Hepatocyte (in vitro differentiated cells): ENCODE measurements around the gene CDHR2. TPM values are rescaled to one million over a fixed set of nuclear protein-coding genes. Genes with fewer than 3 reads are reported as not detected.

Experiments
- DNase-seq: peaks from one replicate; pipeline ENCODE4 v3.0.0-alpha.2; 2016; ENCODE audit warnings: low spot score
- H2AFZ ChIP-seq: fragments of 200-600 bp; sonication (generic); 2 replicates; pipeline ENCODE4 v1.6.0; 2016; ENCODE audit warnings: antibody characterized with exemption, mild to moderate bottlenecking
- H3K27ac ChIP-seq: fragments of 200-600 bp; sonication (generic); 2 replicates; pipeline ENCODE4 v1.5.1; 2016; ENCODE audit warnings: mild to moderate bottlenecking
- H3K27me3 ChIP-seq: fragments of 200-600 bp; sonication (generic); 2 replicates; pipeline ENCODE4 v1.6.1; 2016
- H3K36me3 ChIP-seq: fragments of 200-600 bp; sonication (generic); replicated peaks from 2 replicates; pipeline ENCODE4 v1.5.1; 2016; ENCODE audit warnings: low read depth; ENCODE audit not compliant: insufficient read depth
- H3K4me1 ChIP-seq: fragments of 200-600 bp; sonication (generic); 2 replicates; pipeline ENCODE4 v1.5.1; 2016; ENCODE audit warnings: mild to moderate bottlenecking, moderate library complexity; ENCODE audit not compliant: insufficient read depth
- H3K4me2 ChIP-seq: fragments of 200-600 bp; sonication (generic); 2 replicates; pipeline ENCODE4 v1.6.0; 2016
- H3K4me3 ChIP-seq: fragments of 200-600 bp; sonication (generic); 2 replicates; pipeline ENCODE4 v1.5.1; 2016; ENCODE audit warnings: mild to moderate bottlenecking
- H3K79me2 ChIP-seq: fragments of 200-600 bp; sonication (generic); 2 replicates; pipeline ENCODE4 v1.6.0; 2017; ENCODE audit warnings: mild to moderate bottlenecking
- H3K9me2 ChIP-seq: fragments of 200-600 bp; sonication (generic); replicated peaks from 2 replicates; pipeline ENCODE4 v1.6.0; 2017; ENCODE audit warnings: mild to moderate bottlenecking; ENCODE audit not compliant: insufficient read depth
- H3K9me3 ChIP-seq: fragments of 200-600 bp; sonication (generic); 2 replicates; pipeline ENCODE4 v1.5.1; 2016; ENCODE audit warnings: low read depth, mild to moderate bottlenecking
- H4K20me1 ChIP-seq: fragments of 200-600 bp; sonication (generic); 2 replicates; pipeline ENCODE4 v1.6.0; 2016; ENCODE audit warnings: mild to moderate bottlenecking; ENCODE audit not compliant: insufficient read depth, poor library complexity, severe bottlenecking
- EZH2 ChIP-seq: fragments of 200-600 bp; sonication (generic); IDR thresholded peaks from 2 replicates; pipeline ENCODE4 v1.6.1; 2016; ENCODE audit warnings: antibody characterized with exemption, mild to moderate bottlenecking, borderline replicate concordance
- EZH2phosphoT487 ChIP-seq: fragments of 200-600 bp; sonication (generic); IDR thresholded peaks from one replicate; pipeline ENCODE4 v1.6.1; 2018; ENCODE audit warnings: antibody characterized with exemption, mild to moderate bottlenecking, low read depth, moderate library complexity; ENCODE audit not compliant: unreplicated experiment, severe bottlenecking
- WGBS: methylation state at CpG from one replicate; pipeline ENCODE4 v1.1.6; 2016; ENCODE audit warnings: low lambda C conversion rate; ENCODE audit errors: missing lambda C conversion rate; 5-methylcytosine and 5-hydroxymethylcytosine counted together
- polyA plus RNA-seq: library from polyadenylated mRNA; unstranded; fragments of >200 nt; fragmentation: Nextera tagmentation; extraction: Ambion mirVana; gene quantifications from 2 replicates; pipeline ENCODE4 v1.2.1, GENCODE V29; 2016
- total RNA-seq: library from RNA; depleted of rRNA; stranded (reverse); fragments of >200 nt; gene quantifications from 2 replicates; pipeline ENCODE4 v1.2.3, GENCODE V29; 2014
- TF ChIP-seq, protein P1 (sequence below): fragments of 200-600 bp; sonication (generic); IDR thresholded peaks from 2 replicates; pipeline ENCODE4 v1.5.1; 2016; ENCODE audit warnings: antibody characterized with exemption, mild to moderate bottlenecking; ENCODE audit not compliant: poor library complexity

Gene CDHR2
- total and polyA plus RNA-seq, 2 experiments from 2014 or later = 28.3 to 29.8 TPM

DNA sequence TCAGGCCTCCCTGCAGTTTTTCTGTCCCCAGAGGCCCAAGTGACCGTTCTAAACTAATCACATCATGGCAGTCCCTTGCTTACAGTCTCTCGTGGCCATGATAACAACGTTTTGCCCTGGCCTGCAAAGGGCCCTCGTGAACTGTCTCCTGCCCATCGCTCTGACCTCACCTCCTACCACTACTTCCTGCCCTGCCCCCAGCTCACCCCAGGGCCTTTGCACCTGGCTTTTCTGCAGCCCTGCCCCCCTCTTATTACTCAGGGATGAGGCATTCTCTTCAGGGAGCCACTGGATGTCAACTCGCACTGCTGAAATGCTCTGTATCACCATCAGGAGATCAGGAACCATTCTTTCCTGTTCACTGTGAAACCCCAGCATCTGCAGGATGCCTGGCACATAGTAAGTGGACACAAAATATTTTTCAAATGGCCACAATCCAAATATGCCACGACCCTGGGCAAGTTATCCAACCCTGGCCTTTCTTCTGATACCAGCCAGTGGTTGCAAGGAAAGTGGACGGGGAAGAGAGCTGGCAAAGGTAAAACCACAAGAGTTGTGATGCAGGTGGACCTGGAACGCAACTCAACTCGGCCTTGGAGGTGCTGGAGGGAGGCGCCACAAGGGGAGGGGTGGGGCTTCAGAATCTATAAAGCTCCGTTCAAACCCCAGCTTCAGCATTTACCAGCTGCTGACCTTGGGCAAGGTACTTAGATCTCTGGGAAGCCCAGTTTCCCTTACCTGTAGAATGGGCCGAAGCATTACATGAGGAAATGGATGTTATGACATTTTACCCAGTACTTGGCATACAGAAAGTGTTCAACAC is 79.5 kb downstream of the CDHR2 start:
- Histone ChIP-seq H3K36me3 (no peaks in the 10 kb centered on the region), H3K4me3 (no peak overlapping the region), H3K4me1 (no peaks in the 10 kb centered on the region), H3K27ac (no peak overlapping the region), H3K9me2 (no peaks in the 10 kb centered on the region), H3K27me3 (peaks cover 86% of the 10 kb centered on the region), H3K79me2 (no peaks in the 10 kb centered on the region), H3K9me3 (no peaks in the 10 kb centered on the region), H4K20me1 (no peaks in the 10 kb centered on the region), H3K4me2 (no peak overlapping the region), H2AFZ (no peak overlapping the region)
- 68% methylated on average over 12 of the region's 13 CpGs for WGBS
- TF ChIP-seq EZH2 (no peak), EZH2phosphoT487 (no peak)
- TF ChIP-seq, protein P1, sequence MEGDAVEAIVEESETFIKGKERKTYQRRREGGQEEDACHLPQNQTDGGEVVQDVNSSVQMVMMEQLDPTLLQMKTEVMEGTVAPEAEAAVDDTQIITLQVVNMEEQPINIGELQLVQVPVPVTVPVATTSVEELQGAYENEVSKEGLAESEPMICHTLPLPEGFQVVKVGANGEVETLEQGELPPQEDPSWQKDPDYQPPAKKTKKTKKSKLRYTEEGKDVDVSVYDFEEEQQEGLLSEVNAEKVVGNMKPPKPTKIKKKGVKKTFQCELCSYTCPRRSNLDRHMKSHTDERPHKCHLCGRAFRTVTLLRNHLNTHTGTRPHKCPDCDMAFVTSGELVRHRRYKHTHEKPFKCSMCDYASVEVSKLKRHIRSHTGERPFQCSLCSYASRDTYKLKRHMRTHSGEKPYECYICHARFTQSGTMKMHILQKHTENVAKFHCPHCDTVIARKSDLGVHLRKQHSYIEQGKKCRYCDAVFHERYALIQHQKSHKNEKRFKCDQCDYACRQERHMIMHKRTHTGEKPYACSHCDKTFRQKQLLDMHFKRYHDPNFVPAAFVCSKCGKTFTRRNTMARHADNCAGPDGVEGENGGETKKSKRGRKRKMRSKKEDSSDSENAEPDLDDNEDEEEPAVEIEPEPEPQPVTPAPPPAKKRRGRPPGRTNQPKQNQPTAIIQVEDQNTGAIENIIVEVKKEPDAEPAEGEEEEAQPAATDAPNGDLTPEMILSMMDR = no peak
- DNase-seq = no peak

GRCh38 chr5:176629317-176629852 is 80.2 kb downstream of the CDHR2 start:
- Histone ChIP-seq H2AFZ (no peak overlapping the region), H3K36me3 (no peaks in the 10 kb centered on the region), H3K9me3 (no peaks in the 10 kb centered on the region), H3K4me1 (no peaks in the 10 kb centered on the region), H3K4me3 (no peak overlapping the region), H3K79me2 (no peaks in the 10 kb centered on the region), H3K27ac (no peak overlapping the region), H3K4me2 (peak overlapping the region; percentile 97), H3K9me2 (no peaks in the 10 kb centered on the region), H4K20me1 (no peaks in the 10 kb centered on the region), H3K27me3 (peaks cover 88% of the 10 kb centered on the region)
- no peak for DNase-seq
- 10% methylated on average over 14 of the region's 34 CpGs for WGBS
- TF ChIP-seq, protein P1 = no peak
- TF ChIP-seq EZH2phosphoT487 (no peak), EZH2 (no peak)

DNA sequence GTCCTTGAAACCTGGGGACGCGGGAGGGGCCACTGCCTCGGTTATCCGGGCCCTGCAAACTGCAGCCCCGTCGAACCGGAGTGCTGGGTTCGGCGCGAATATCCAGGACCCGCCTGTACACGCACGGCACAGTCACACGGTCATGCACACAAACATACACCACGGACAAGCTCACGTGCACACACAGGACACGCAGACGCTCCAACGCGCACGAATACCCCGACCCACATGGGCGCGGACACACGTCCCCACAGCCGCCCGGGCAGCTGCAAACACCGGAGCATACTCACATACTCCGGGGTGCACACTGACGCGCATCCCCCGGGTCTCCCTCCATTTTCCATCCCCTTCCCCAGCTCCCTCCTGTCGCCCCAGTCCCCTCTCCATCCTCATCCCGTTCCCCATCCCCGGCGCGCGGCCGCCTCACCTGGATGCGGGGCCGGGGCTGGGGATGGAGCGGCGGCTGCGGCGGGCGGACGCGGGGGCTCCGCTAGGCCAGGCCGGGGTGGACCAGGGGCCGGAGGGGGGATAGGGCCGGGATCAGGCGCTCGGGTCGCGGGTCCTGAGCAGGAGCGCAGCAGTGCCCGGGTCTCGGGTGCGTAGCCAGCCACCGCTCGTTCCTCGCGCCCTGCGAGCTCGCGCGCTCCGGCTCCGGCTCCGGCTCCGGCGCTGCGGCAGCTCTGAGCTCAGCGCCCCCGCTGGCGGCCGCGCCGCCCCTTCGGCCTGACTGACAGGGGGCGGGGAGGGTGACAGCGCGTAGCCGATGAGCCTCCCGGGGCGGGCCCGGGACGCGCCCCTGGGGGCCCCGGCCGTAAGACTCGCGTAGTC is 80.9 kb downstream of the CDHR2 start, which contains the start of the genes EIF4E1B and SNCB:
TSS of gene EIF4E1B (plus strand) at position 823 of the 828 bp plus-strand sequence. CDS start 12,113 bp downstream, outside the sequence.
TSS of gene SNCB (minus strand) at position 682 of the 828 bp plus-strand sequence. CDS start 880 bp downstream, outside the sequence.
- no peaks in the 10 kb centered on the region for H3K79me2 ChIP-seq
- 1% methylated on average over 72 of the region's 94 CpGs for WGBS
- H3K4me2 ChIP-seq = peak within 1 kb of the TSS; percentile 97
- peak within 1 kb of the TSS; percentile 52 for H3K4me3 ChIP-seq
- peak within 1 kb of the TSS; percentile 66 for H2AFZ ChIP-seq
- DNase-seq = peak; percentile 72
- TF ChIP-seq EZH2phosphoT487 (peak; percentile 21), EZH2 (peak; percentile 92)
- TF ChIP-seq, protein P1 = no peak
- no peaks in the 10 kb centered on the region for H3K4me1 ChIP-seq
- no peaks in the 10 kb centered on the region for H3K9me2 ChIP-seq
- H3K36me3 ChIP-seq = no peaks in the 10 kb centered on the region
- no peaks in the 10 kb centered on the region for H3K9me3 ChIP-seq
- no peak within 1 kb of the TSS for H3K27ac ChIP-seq
- H3K27me3 ChIP-seq = peaks cover 84% of the 10 kb centered on the region
- H4K20me1 ChIP-seq = no peaks in the 10 kb centered on the region
